Measurements from ENCODE around the gene NOTCH2. TPM values are rescaled to one million over a fixed set of nuclear protein-coding genes. Genes with fewer than 3 reads are reported as not detected.
"Not testable (repeated sequence)": the region's sequence is repeated elsewhere in the genome, so short reads cannot be mapped to it uniquely, and the experiment has no call there.

NOTCH2 gene
- total and polyA plus RNA-seq, 2 experiments from 2014 or later = 42.2 to 85.8 TPM

DNA sequence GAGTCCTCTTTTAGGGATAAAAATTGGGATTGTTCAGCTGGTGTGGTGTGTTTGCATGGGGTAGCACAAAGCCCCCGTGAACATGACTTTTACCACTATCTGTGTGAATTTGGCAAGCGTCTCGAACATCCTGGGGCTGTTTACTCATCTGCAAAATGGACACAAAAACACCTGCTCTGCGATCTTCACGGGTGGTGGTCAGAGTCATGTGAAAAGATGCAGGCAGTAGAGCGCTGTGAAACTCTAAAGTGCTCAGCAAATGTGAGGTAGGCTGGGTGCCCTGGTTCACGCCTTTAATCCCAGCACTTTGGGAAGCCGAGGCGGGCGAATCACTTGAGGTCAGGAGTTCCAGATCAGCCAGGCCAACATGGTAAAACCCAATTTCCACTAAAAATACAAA, 39.7 kb upstream of the NOTCH2 start:
- not testable (repeated sequence) for H3K79me2 ChIP-seq; H3K9me3 ChIP-seq (ENCODE audit: low read depth); H3K36me3 ChIP-seq (replicated peaks; ENCODE audit: insufficient read depth, low read depth); DNase-seq (ENCODE audit: low spot score); H3K27ac ChIP-seq; H2AFZ ChIP-seq; H3K4me3 ChIP-seq; H4K20me1 ChIP-seq (ENCODE audit: insufficient read depth, poor library complexity, severe bottlenecking); H3K27me3 ChIP-seq; H3K4me1 ChIP-seq (ENCODE audit: insufficient read depth); H3K4me2 ChIP-seq; H3K9me2 ChIP-seq (replicated peaks; ENCODE audit: insufficient read depth)
- WGBS (ENCODE audit: low lambda C conversion rate, missing lambda C conversion rate) = 95% methylated on average over 8 of the region's 10 CpGs

GRCh38 chr1:120105288-120105687, 35.8 kb upstream of the NOTCH2 start:
- H3K27ac ChIP-seq; H3K9me2 ChIP-seq (replicated peaks; ENCODE audit: insufficient read depth): not testable (repeated sequence)

GRCh38 chr1:120103768-120104167, 34.3 kb upstream of the NOTCH2 start:
- H3K9me3 ChIP-seq (ENCODE audit: low read depth); H3K4me1 ChIP-seq (ENCODE audit: insufficient read depth); H3K27ac ChIP-seq; H2AFZ ChIP-seq; H3K27me3 ChIP-seq; H3K79me2 ChIP-seq; H3K9me2 ChIP-seq (replicated peaks; ENCODE audit: insufficient read depth); H3K36me3 ChIP-seq (replicated peaks; ENCODE audit: insufficient read depth, low read depth); DNase-seq (ENCODE audit: low spot score); H3K4me3 ChIP-seq; H3K4me2 ChIP-seq; H4K20me1 ChIP-seq (ENCODE audit: insufficient read depth, poor library complexity, severe bottlenecking): not testable (repeated sequence)
- no CpG with 5 or more reads among the region's 3 CpGs for WGBS (ENCODE audit: low lambda C conversion rate, missing lambda C conversion rate)

More at GRCh38 chr1:120105288-120105687, 35.8 kb upstream of the NOTCH2 start:
- not testable (repeated sequence) for H2AFZ ChIP-seq; H3K79me2 ChIP-seq; H3K4me1 ChIP-seq (ENCODE audit: insufficient read depth); H3K4me2 ChIP-seq; H3K4me3 ChIP-seq; H3K27me3 ChIP-seq; H4K20me1 ChIP-seq (ENCODE audit: insufficient read depth, poor library complexity, severe bottlenecking); H3K9me3 ChIP-seq (ENCODE audit: low read depth); DNase-seq (ENCODE audit: low spot score); H3K36me3 ChIP-seq (replicated peaks; ENCODE audit: insufficient read depth, low read depth)
- WGBS (ENCODE audit: low lambda C conversion rate, missing lambda C conversion rate) = 100% methylated on average over 1 of the region's 2 CpGs

DNA sequence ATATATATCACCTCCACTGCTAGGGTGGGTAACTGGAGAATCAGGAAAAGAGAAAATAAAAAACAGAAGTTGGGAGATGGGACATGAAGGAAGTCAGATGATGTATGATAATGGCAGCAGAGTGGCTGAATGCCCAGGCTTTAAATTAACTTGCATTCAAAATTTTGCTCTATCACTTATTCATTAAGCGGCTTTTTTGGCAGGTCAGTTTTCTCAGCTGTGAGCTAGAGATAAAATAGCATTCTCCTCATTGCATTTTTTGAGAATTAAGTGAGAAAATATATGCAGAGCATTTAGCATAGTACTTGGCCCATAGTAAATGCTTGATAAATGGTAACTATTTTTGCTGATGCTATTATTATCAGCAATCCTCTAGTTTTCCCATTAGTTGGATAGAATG, 32.1 kb upstream of the NOTCH2 start:
- H3K9me3 ChIP-seq (ENCODE audit: low read depth); H2AFZ ChIP-seq; H3K4me1 ChIP-seq (ENCODE audit: insufficient read depth); H3K79me2 ChIP-seq; H3K27ac ChIP-seq; H3K36me3 ChIP-seq (replicated peaks; ENCODE audit: insufficient read depth, low read depth); DNase-seq (ENCODE audit: low spot score); H3K9me2 ChIP-seq (replicated peaks; ENCODE audit: insufficient read depth); H3K27me3 ChIP-seq; H3K4me3 ChIP-seq; H3K4me2 ChIP-seq; H4K20me1 ChIP-seq (ENCODE audit: insufficient read depth, poor library complexity, severe bottlenecking): not testable (repeated sequence)
- 87% methylated on average over 1 of the region's 1 CpG for WGBS (ENCODE audit: low lambda C conversion rate, missing lambda C conversion rate)

DNA sequence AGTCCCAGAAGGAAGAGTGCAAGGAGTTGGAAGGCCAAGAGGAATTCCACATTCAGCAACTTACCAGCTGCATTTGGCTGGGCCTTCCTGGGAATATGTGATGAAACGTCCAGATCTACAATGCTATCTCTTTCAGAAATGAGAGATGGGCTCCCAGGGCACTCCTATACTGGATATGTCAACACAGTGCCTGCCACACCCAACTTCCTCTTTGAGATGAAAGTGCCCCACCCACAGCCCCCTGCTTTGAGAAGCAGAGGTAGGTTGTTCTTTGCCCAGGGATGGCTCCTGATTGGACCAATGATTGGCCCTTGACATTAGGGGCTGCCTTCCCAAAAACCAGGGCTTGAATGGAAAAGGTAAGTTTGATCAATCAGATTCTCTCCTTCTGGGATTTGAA, 31.1 kb upstream of the NOTCH2 start:
- H3K27ac ChIP-seq; H4K20me1 ChIP-seq (ENCODE audit: insufficient read depth, poor library complexity, severe bottlenecking); H3K27me3 ChIP-seq; H3K9me3 ChIP-seq (ENCODE audit: low read depth); H2AFZ ChIP-seq; DNase-seq (ENCODE audit: low spot score); H3K79me2 ChIP-seq; H3K9me2 ChIP-seq (replicated peaks; ENCODE audit: insufficient read depth); H3K4me1 ChIP-seq (ENCODE audit: insufficient read depth); H3K4me2 ChIP-seq; H3K4me3 ChIP-seq; H3K36me3 ChIP-seq (replicated peaks; ENCODE audit: insufficient read depth, low read depth): not testable (repeated sequence)
- no CpG with 5 or more reads among the region's 1 CpG for WGBS (ENCODE audit: low lambda C conversion rate, missing lambda C conversion rate)

DNA sequence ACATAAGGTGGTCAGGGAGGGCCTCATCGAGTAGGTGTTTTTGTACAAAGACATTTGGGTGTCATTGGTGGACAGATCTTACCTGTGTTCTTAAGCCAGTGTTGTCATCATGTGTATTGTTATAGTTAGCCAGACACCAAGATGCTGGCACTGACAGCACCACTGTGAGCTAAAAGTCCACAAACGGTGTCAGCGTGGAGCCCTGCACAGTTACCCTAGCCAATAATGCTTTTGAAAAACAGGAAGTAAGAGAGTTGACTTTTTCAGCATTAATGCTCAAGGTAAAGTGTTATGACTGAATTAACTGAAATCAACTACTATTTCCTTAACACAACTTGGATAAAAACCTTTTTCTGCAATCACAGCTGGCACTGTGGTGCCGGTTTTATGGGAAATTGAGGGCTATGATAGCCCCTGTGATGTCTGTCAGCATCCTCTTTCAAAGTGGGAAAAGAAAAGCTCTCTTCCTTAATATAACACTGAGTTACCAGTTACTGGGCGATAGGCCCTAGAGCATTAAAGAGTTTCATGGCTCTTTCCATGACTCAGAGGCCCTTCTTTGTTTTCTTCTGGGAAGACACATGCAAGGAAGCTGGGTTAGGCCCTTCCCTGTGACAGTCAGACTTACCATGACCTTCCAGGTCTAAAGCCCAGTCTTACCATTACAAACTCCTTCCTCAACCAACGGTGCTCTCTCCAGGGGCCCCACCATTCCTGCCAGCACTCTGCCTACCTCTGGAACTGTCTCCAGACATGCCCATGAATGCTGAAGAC, 29.7 kb upstream of the NOTCH2 start:
- not testable (repeated sequence) for H3K9me2 ChIP-seq (replicated peaks; ENCODE audit: insufficient read depth); H3K27me3 ChIP-seq; H3K36me3 ChIP-seq (replicated peaks; ENCODE audit: insufficient read depth, low read depth); DNase-seq (ENCODE audit: low spot score); H3K9me3 ChIP-seq (ENCODE audit: low read depth); H3K79me2 ChIP-seq; H3K4me1 ChIP-seq (ENCODE audit: insufficient read depth); H3K4me3 ChIP-seq; H4K20me1 ChIP-seq (ENCODE audit: insufficient read depth, poor library complexity, severe bottlenecking); H3K27ac ChIP-seq; H3K4me2 ChIP-seq; H2AFZ ChIP-seq
- WGBS (ENCODE audit: low lambda C conversion rate, missing lambda C conversion rate) = 90% methylated on average over 1 of the region's 6 CpGs

DNA sequence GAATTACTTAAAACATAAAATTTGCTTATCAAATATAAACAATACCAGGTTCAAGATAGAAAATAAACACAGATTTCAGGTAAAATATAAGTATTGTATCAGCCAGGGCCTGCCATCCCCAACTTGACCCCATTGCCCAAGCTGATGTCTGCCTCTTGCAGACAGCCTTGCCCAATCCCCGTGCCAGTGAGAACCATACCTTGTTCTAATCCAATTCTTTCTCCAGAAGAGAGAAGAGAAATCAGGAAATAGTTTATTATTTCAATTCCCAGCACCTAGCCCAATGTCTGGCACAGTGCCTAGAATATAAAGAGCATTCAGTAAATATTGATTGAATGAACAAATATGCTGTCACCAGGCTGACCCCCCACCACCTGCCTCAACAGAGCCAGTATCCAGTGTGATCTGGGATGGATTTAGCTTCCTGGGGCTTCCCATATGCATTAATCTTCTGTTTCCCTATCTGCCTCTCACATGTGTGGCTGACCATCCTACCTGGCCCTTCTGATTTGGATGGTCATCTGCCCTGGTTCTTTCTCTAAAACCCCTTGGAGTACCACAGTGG, 27.6 kb upstream of the NOTCH2 start:
- DNase-seq (ENCODE audit: low spot score); H3K79me2 ChIP-seq; H3K27me3 ChIP-seq; H4K20me1 ChIP-seq (ENCODE audit: insufficient read depth, poor library complexity, severe bottlenecking); H3K4me1 ChIP-seq (ENCODE audit: insufficient read depth); H3K9me2 ChIP-seq (replicated peaks; ENCODE audit: insufficient read depth); H3K9me3 ChIP-seq (ENCODE audit: low read depth); H3K27ac ChIP-seq; H2AFZ ChIP-seq; H3K4me3 ChIP-seq; H3K4me2 ChIP-seq; H3K36me3 ChIP-seq (replicated peaks; ENCODE audit: insufficient read depth, low read depth): not testable (repeated sequence)
- WGBS (ENCODE audit: low lambda C conversion rate, missing lambda C conversion rate) = 93% methylated on average over 1 of the region's 1 CpG

DNA sequence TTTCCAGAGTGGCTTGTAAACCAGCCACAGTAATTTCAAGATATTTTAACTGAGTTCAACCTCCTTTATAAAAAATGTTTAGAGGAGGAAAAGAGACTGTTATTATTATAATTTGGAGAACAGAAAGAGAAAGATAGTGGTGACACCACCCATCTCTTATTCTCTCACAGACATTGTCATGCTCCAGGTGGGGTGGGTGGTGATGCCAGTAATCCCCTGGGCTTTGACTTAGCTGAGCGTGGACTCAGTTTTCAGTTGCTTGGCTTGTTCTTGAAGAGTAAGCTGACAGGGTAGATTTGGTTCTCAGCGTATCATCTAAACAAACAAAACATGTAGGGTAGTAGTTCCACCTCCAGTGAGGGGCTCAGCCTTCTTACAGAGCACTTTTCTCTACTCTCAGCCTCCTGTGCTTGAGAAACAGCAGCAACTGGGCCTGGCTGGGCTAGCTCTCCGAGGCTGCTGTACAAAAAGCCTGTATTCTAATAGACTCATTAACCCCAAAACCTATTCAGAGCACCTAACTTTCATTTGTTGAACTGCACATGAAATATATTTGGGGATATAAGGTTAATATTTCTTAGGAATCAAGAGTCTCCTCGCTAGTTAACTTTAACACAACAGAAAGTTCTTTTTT, 24.2 kb upstream of the NOTCH2 start:
- H3K9me3 ChIP-seq (ENCODE audit: low read depth); DNase-seq (ENCODE audit: low spot score); H3K9me2 ChIP-seq (replicated peaks; ENCODE audit: insufficient read depth); H2AFZ ChIP-seq; H3K4me2 ChIP-seq; H3K27me3 ChIP-seq; H3K4me3 ChIP-seq; H3K27ac ChIP-seq; H4K20me1 ChIP-seq (ENCODE audit: insufficient read depth, poor library complexity, severe bottlenecking); H3K4me1 ChIP-seq (ENCODE audit: insufficient read depth); H3K79me2 ChIP-seq; H3K36me3 ChIP-seq (replicated peaks; ENCODE audit: insufficient read depth, low read depth): not testable (repeated sequence)
- 100% methylated on average over 1 of the region's 4 CpGs for WGBS (ENCODE audit: low lambda C conversion rate, missing lambda C conversion rate)

Data from hepatocyte (in vitro differentiated cells).